Stimulated activated CD8-positive, alpha-beta memory T cell treated with anti-CD3 and anti-CD28 coated beads, Interleukin-12 subunit alpha, Interleukin-12 subunit beta, amount 100 ng/mL, for 1 hour (primary cell): Measurements from ENCODE around the gene ERC2.

Experiments used
- DNase-seq: peaks from one replicate; pipeline ENCODE4 v3.0.0-alpha.2; 2020; ENCODE audit warnings: low read depth

The ERC2 gene

GRCh38 chr3:56366641-56367162 lies 101.6 kb downstream of the ERC2 start:
- no peak for DNase-seq

DNA sequence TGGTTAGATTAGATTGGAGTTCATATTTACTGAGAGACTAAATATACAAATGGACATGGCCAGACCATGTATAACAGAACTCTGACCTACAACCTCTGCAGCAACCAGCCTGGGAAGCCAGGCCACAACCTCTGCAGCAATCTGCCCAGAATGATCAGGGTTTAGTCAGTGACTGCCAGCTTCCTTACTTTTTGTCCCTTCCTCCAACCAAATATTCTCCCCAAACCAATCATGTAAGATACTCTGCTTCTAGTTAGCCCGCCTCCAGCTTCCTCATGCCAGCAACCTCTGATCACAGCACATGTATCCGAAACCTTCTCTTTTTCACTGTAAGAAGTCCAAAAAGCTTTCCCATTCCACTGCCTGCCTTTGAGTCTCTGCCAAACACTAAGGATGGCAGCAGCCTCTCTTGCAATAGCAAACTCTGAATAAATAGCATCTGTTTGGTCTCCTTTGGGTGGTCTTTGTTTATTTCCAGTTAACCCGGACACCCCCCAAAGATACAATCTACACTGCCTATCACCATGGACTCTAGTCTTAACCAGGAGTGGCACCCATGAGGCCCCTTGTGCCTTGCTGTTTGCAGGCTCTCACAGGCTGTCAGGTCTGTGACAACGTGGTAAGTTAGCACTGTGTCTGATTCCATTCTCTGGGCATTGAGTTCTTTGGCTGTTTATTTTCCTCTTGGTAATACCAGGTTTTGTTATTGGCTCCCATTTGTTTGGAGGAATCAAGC lies 102.2 kb downstream of the ERC2 start:
- DNase-seq, result no peak

DNA sequence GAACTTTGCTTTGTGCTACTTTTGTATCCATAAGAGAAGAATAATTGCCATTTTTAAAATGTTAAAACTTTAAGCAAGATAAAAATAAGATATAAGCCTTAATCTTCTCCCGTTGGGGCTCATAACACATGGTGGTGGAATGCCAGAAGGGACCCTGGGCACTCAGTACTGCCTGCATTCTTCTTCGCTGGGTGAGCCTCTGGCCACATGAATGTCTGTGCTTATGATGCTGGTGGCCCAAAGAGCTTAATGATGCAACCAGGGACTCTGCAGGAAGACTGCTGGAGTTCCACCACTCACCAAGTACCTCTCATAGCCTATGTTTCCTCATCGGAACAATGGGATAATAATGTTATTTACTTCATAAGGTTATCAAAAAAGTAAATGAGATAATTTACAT lies 103.6 kb downstream of the ERC2 start:
- no peak for DNase-seq

DNA sequence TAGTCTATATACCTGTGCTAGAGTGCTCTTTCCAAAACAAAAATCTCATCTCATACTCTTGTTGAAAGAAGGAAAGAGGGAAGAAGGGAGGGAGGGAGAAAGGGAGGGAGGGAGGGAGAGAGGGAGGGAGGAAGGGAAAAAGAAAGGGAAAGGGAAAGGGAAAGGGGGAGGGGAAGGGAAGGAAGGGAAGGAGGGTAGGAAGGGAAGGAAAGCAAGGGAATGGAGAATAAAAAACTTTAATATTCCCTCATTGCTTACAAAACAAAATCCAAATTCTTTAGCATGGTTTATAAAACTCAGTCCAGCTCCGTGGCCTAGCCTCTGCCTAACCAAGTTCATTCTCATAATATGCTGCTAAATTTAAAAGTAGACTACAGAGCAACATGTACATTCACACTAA lies 104.5 kb downstream of the ERC2 start:
- no peak for DNase-seq

DNA sequence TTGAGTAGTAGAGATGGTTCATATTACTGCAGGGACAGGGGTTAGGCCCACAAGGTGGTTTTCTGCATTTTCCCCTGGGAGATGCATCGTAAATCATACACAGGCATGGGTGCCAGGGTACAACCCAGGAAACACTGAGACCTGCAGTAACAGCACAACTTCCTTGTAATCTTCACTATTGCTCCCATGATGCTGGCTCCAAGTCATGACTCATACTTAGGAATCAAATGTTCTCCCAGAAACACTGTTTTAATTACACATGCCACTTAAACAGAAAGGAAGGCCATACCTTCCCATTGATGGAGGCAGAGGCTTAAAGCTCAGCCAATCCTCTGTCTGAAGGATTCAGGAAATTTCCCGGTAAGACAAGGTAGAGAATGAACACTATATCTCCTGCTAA lies 106.5 kb downstream of the ERC2 start:
- no peak for DNase-seq

DNA sequence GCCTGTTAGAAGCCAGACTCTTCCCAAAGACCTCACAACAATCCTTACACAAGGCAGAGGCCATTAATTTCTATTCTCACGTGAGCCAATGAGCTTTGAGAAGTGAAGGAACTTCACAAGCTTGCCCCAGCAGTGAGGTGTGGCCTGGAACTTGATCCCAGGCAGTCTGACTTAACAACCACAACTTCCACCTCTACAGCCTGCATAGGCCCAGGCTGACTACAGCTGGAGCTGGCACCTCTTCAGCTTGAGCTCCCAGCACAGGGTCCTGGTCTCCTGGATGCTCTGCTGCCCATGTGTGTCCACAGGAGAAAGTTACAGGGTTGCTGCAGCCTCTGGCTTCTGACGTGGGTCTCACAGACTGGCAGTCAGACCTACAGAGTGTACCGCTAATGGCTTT lies 111.0 kb downstream of the ERC2 start:
- DNase-seq, result no peak

DNA sequence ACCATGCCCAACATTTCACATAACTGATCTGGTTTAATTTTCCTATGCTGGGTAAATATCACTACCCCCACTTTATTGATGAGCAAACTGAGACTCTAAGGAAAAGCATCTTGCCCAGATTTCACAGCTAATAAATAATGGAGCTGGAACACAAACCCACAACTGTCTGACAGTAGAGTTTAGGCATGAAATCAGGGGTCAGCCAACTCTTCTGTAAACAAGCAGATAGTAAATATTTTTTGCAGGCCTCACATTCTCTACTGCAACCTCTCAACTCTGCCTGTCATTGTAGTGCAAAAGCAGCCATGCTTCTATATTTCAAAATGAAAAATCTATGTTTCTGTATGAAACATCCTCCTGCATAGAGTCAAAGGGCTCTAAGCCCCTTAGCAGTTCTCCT lies 111.5 kb downstream of the ERC2 start:
- no peak for DNase-seq

GRCh38 chr3:56355570-56356185 lies 112.6 kb downstream of the ERC2 start:
- DNase-seq, result no peak

GRCh38 chr3:56351537-56351936 lies 116.7 kb downstream of the ERC2 start:
- no peak for DNase-seq

- no peak for DNase-seq
Measured at GRCh38 chr3:56347219-56347871, 120.9 kb downstream of the ERC2 start.

DNA sequence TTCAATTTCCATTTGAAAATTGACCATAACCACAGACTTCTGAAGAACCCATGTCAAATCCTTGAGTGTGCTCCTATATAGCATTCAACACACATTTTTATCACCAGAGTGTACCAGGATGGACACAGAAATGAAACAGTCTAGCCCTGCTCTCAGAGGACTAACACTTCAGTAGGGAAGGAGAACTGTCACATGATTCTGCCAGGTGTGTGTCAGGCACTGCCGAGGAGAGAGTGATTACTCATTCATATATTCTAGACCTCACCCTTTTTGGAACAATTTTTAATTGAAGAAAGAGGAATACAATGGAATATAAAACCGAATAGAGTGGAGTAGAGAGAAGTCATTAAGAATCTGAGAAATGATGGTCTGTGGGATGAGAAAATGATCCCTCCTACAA lies 125.8 kb downstream of the ERC2 start:
- DNase-seq, result no peak

DNA sequence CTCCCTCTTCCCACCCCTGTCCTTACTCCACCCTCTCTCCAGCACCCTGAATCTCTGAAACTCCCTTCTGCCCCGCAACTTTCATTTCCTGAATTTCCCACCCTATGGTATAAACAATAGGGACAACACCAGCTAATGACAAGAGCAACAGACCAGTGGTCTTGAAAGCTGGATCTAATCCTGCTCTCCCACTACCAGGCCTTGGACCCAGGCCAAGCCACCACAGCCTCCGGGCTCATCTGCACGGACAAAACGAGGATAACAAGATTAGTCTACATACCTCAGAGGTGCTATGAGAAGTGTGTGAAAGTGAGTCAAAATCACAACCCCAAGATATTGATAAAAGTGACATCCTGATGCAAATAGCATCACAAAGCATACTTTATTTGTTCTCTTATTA lies 128.6 kb downstream of the ERC2 start:
- no peak for DNase-seq

DNA sequence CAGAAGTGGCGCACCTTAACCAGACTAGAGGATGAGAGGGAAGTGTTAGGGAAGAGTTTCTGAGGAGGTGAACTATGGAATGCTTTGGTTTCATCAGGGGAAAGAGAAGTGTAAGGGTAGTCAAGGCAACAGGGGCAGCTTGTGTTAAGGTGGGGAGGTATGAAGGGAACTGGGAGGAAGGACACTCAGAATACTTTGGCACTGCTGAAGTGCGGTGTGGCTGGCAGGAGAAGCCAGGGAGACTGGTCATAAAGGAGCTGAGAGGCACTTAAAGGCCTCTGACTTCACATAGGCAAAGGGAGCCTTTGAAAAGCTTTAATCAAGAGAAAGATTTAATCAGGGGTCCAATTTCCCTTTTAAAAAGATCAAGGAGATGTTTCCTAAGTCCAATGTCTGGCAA lies 129.0 kb downstream of the ERC2 start:
- DNase-seq, result no peak

DNA sequence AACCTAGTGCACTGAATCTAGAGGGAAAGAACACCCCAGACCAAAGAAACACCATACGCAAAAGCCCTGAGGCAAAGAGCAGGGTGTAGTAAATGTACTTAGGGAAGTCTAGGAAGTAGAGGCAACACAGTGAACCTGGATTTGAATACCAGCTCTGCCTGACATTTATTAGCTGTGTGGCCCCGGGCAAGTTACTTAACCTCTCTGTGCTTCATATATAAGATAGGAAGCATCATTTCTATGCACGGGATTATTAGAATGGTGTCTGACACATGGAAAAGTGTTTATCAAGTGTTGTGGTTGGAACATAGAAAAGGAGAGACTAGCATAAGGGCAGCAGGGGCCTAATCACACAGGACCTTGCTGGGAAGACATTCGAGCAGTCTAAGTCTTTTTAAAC lies 132.2 kb downstream of the ERC2 start:
- no peak for DNase-seq

DNA sequence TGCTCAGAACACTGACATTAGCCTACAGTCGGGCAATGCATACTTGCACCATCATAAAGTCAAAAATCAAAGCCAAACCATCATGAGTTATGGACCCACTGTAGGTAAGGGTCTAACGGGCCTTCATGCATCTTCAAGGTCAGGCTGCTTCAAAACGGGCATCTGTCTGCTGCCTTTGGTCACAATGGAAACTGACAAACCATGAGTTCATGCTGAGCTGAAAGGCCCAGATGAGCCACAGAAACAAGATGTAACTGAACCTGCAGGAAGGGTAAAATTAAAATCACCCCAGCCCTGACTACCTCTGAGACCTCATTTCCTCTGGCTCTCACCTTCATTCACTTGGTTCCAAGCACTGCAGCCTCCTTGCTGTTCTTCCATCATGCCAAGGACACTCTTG lies 143.8 kb downstream of the ERC2 start:
- no peak for DNase-seq

- no peak for DNase-seq
Measured at GRCh38 chr3:56323986-56324420, 144.3 kb downstream of the ERC2 start.

DNA sequence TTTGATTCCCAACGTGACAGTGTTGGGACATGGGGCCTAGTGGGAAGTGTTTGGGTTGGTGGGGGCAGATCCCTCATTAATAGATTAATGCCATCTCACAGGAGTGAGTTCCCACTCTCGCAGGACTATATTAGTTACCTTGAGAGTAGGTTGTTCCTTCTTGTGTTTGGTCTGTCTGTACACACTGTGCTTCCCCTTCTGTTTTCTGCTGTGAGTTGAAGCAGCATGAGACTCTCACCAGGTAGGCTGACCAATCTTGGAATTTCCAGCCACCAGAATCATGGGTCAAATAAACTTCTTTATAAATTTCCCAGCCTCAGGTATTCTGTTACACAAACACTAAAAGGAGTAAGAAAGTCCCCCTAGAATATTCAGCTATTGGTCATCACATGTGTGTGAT lies 145.4 kb downstream of the ERC2 start:
- no peak for DNase-seq

GRCh38 chr3:56321892-56322291 lies 146.4 kb downstream of the ERC2 start:
- no peak for DNase-seq

GRCh38 chr3:56321383-56321782 lies 146.9 kb downstream of the ERC2 start:
- no peak for DNase-seq

- DNase-seq, result no peak
Measured at GRCh38 chr3:56320883-56321282, 147.4 kb downstream of the ERC2 start.

- DNase-seq, result no peak
Measured at GRCh38 chr3:56318891-56319290, 149.4 kb downstream of the ERC2 start.

GRCh38 chr3:56316944-56317343 lies 151.3 kb downstream of the ERC2 start:
- DNase-seq, result no peak

DNA sequence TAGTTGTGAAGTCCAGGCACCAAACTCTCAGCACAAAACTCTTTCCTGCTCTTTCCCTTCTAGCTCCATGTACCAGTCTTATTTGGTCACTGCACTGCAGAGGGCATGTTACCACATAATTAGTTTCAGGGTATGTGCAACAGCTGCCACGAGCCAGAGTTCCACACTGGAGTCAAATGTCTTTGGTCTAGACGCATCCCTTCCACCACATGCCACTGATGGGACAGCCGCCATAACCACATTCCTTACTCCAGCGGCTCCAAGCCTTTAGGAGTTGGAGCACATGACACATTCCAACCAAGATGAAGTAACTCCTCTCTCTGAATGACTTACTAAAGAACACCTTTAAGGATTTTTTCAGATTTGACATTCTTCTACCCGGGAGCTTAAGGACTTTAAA lies 153.4 kb downstream of the ERC2 start:
- DNase-seq, result no peak
